HepG2 (cell line): Measurements from ENCODE around the gene NOS1AP. TPM values are rescaled to one million over a fixed set of nuclear protein-coding genes. Genes with fewer than 3 reads are reported as not detected.

Source experiments
- CHCHD3 ChIP-seq: sonication (generic); formaldehyde crosslinking; IDR thresholded peaks from 2 replicates; pipeline ENCODE4 v1.8.0; 2022; ENCODE audit warnings: mild to moderate bottlenecking, missing genetic modification reagents, moderate library complexity
- CREBL2 ChIP-seq: sonication (generic); formaldehyde crosslinking; IDR thresholded peaks from 2 replicates; pipeline ENCODE4 v1.8.1; 2023; ENCODE audit warnings: missing genetic modification reagents, mild to moderate bottlenecking, borderline replicate concordance
- HINFP ChIP-seq: sonication (generic); formaldehyde crosslinking; IDR thresholded peaks from 2 replicates; pipeline ENCODE4 v1.4.0; 2020; ENCODE audit warnings: low read depth, mild to moderate bottlenecking, missing genetic modification reagents
- HMGA1 ChIP-seq: sonication (generic); formaldehyde crosslinking; conservative IDR thresholded peaks from 2 replicates; pipeline ENCODE4 v1.4.0; 2020; ENCODE audit warnings: missing genetic modification reagents
- ISL2 ChIP-seq: sonication (generic); formaldehyde crosslinking; IDR thresholded peaks from 2 replicates; pipeline ENCODE4 v1.5.0; 2020; ENCODE audit warnings: missing genetic modification reagents
- KMT2A ChIP-seq: sonication (generic); formaldehyde crosslinking; IDR thresholded peaks from 2 replicates; pipeline ENCODE4 v1.4.0; 2020; ENCODE audit warnings: missing genetic modification reagents
- NFE2 ChIP-seq: sonication (generic); formaldehyde crosslinking; IDR thresholded peaks from 2 replicates; pipeline ENCODE4 v1.4.0; 2020; ENCODE audit warnings: missing genetic modification reagents
- PHF20 ChIP-seq: sonication (generic); formaldehyde crosslinking; IDR thresholded peaks from 2 replicates; pipeline ENCODE4 v1.5.0; 2020; ENCODE audit warnings: mild to moderate bottlenecking, missing genetic modification reagents
- RCOR2 ChIP-seq: IDR thresholded peaks from 2 replicates; pipeline ENCODE4 v1.6.1; 2016; ENCODE audit warnings: missing biosample characterization, missing genetic modification reagents
- SIX4 ChIP-seq: sonication (generic); formaldehyde crosslinking; IDR thresholded peaks from 2 replicates; pipeline ENCODE4 v1.4.0; 2020; ENCODE audit warnings: missing genetic modification reagents
- TBX2 ChIP-seq: sonication (generic); formaldehyde crosslinking; IDR thresholded peaks from 2 replicates; pipeline ENCODE4 v1.5.0; 2020; ENCODE audit warnings: missing genetic modification reagents, mild to moderate bottlenecking, borderline replicate concordance
- ZBED4 ChIP-seq: sonication (generic); formaldehyde crosslinking; IDR thresholded peaks from 2 replicates; pipeline ENCODE4 v1.4.0; 2020; ENCODE audit warnings: missing genetic modification reagents, borderline replicate concordance
- ZNF121 ChIP-seq: sonication (generic); formaldehyde crosslinking; IDR thresholded peaks from 2 replicates; pipeline ENCODE4 v1.5.0; 2020; ENCODE audit warnings: mild to moderate bottlenecking, missing genetic modification reagents
- ZNF350 ChIP-seq: sonication (generic); formaldehyde crosslinking; IDR thresholded peaks from 2 replicates; pipeline ENCODE4 v1.4.0; 2020; ENCODE audit warnings: mild to moderate bottlenecking, low read depth, missing genetic modification reagents, borderline replicate concordance
- ZNF75D ChIP-seq: sonication (generic); formaldehyde crosslinking; IDR thresholded peaks from 2 replicates; pipeline ENCODE4 v1.8.1; 2023; ENCODE audit warnings: missing genetic modification reagents, mild to moderate bottlenecking, borderline replicate concordance
- ZSCAN21 ChIP-seq: sonication (generic); formaldehyde crosslinking; IDR thresholded peaks from 2 replicates; pipeline ENCODE4 v1.8.0; 2022; ENCODE audit warnings: mild to moderate bottlenecking, missing genetic modification reagents, moderate library complexity, borderline replicate concordance
- polyA plus RNA-seq, 8 experiments: library from polyadenylated mRNA; depleted of rRNA in 3 of 8; stranded (reverse) in 7 of 8; unstranded in 1 of 8; fragments of >200 nt; fragmentation: Illumina TruSeq in 4 of 8; extraction: Trizol in 4 of 8; gene quantifications; 2 replicates each; pipeline versions ENCODE4 v1.2.1 to v1.2.3, GENCODE V29; 2011 to 2016; ENCODE audit warnings: low read depth in 4 of 8, missing spikeins in 1 of 8, mixed read lengths in 1 of 8; ENCODE audit not compliant: insufficient read depth in 1 of 8
- total RNA-seq, 5 experiments: library from RNA; depleted of rRNA; stranded (reverse); fragments of >200 nt; fragmentation: Illumina TruSeq; extraction: Trizol; gene quantifications; 2 replicates each; pipeline ENCODE4 v1.2.3, GENCODE V29; 2016; ENCODE audit warnings: low read depth in 1 of 5

Gene NOS1AP
- total and polyA plus RNA-seq, 2 of the 13 experiments (the other 11 are each of a cell fraction or from before 2014, with no cell fraction given): 2.0 to 3.3 TPM

- TF ChIP-seq CHCHD3 (CRISPR knock-in tag) (no peak), ZNF121 (CRISPR knock-in tag) (no peak), PHF20 (no peak), RCOR2 (CRISPR knock-in tag) (0 out of 2 replicates have a peak, but pooled peaks have one; percentile 10), HMGA1 (no peak), ZBED4 (CRISPR knock-in tag) (no peak), TBX2 (peak; percentile 89), SIX4 (CRISPR knock-in tag) (no peak), KMT2A (CRISPR knock-in tag) (no peak), ZSCAN21 (CRISPR knock-in tag) (no peak), ZNF350 (CRISPR knock-in tag) (no peak), CREBL2 (CRISPR knock-in tag) (no peak), NFE2 (CRISPR knock-in tag) (no peak), ISL2 (CRISPR knock-in tag) (peak; percentile 36; the same call in 1 of the 2 replicates), ZNF75D (CRISPR knock-in tag) (no peak), HINFP (no peak)
Observed at GRCh38 chr1:162197041-162197531, 127.6 kb downstream of the NOS1AP start (continued).
